Endothelial cell of umbilical vein (primary cell): Measurements from ENCODE around the gene HVCN1. TPM values are rescaled to one million over a fixed set of nuclear protein-coding genes. Genes with fewer than 3 reads are reported as not detected.

Experiments
- BruUV-seq: library from RNA; stranded (reverse); fragments of 400-500 nt; replicated peaks from 2 replicates; lab custom pipeline; 2021; lab: Mats Ljungman, UMichigan
- CTCF ChIA-PET: fragments of 300-600, 350-600 bp; sonication (Branson Sonifier 250); formaldehyde crosslinking; loops from one replicate; lab custom pipeline; 2021; ENCODE audit warnings: antibody characterized with exemption, inconsistent platforms; lab: Charles Lee
- POLR2A ChIA-PET: fragments of 300-600, 350-600 bp; sonication (Branson Sonifier 250); formaldehyde crosslinking; loops from one replicate; lab custom pipeline; 2021; ENCODE audit warnings: antibody characterized with exemption, inconsistent platforms; lab: Charles Lee
- DNase-seq: peaks from one replicate; pipeline ENCODE4 v3.0.0-alpha.2; 2011; ENCODE audit warnings: low read depth, low spot score
- FAIRE-seq: peaks from 2 replicates; lab custom pipeline; 2011; peaks lifted over from hg19 to GRCh38; lab: Jason Lieb, UNC
- H2AFZ ChIP-seq: 2 replicates; pipeline ENCODE4 v1.6.0; 2012; ENCODE audit warnings: low read depth, low read length, control low read depth, inconsistent platforms
- H3K27ac ChIP-seq: 2 replicates; pipeline ENCODE4 v1.5.1; 2011; ENCODE audit warnings: low read depth, mild to moderate bottlenecking, control low read depth, low read length, moderate library complexity; ENCODE audit not compliant: insufficient read depth
- H3K27me3 ChIP-seq, 2 experiments: 2 replicates each; pipeline versions ENCODE4 v1.6.0 to v1.6.1; 2011; ENCODE audit warnings: low read length in 2 of 2, mixed read lengths in 1 of 2; ENCODE audit not compliant: control insufficient read depth in 2 of 2, insufficient read depth in 2 of 2
- H3K36me3 ChIP-seq, 2 experiments: 2 replicates in 1 of 2; 3 replicates in 1 of 2; pipeline ENCODE4 v1.5.1; 2011; ENCODE audit warnings: low read length in 2 of 2, mild to moderate bottlenecking in 1 of 2, moderate library complexity in 1 of 2; ENCODE audit not compliant: control insufficient read depth in 2 of 2, insufficient read depth in 2 of 2; ENCODE audit errors: extremely low read depth in 1 of 2
- H3K4me1 ChIP-seq: 3 replicates; pipeline ENCODE4 v1.5.1; 2011; ENCODE audit warnings: mild to moderate bottlenecking, low read length; ENCODE audit not compliant: control insufficient read depth, insufficient read depth; ENCODE audit errors: extremely low read depth
- H3K4me2 ChIP-seq: 2 replicates; pipeline ENCODE4 v1.6.1; 2011; ENCODE audit warnings: low read length, control low read depth, mixed read lengths; ENCODE audit not compliant: insufficient read depth
- H3K4me3 ChIP-seq, 3 experiments: fragments of 200-600 bp in 1 of 3; sonication (generic), shearing (Covaris generic) in 1 of 3; replicated peaks in 1 of 3; 2 replicates each; pipeline ENCODE4 v1.5.1; 2011 to 2016; ENCODE audit warnings: control low read depth in 3 of 3, low read length in 3 of 3, mild to moderate bottlenecking in 2 of 3, inconsistent platforms in 1 of 3, low read depth in 1 of 3, moderate library complexity in 1 of 3; ENCODE audit not compliant: insufficient read depth in 1 of 3
- H3K79me2 ChIP-seq: 2 replicates; pipeline ENCODE4 v1.6.0; 2012; ENCODE audit warnings: low read length, inconsistent platforms; ENCODE audit not compliant: control insufficient read depth, insufficient read depth
- H3K9ac ChIP-seq: replicated peaks from 2 replicates; pipeline ENCODE3; 2011; ENCODE audit warnings: low read length, control low read depth; ENCODE audit not compliant: insufficient read depth; ENCODE audit errors: extremely low read depth
- H3K9me1 ChIP-seq: replicated peaks from 3 replicates; pipeline ENCODE4 v1.6.0; 2011; ENCODE audit warnings: mild to moderate bottlenecking, low read length; ENCODE audit not compliant: control insufficient read depth, insufficient read depth; ENCODE audit errors: extremely low read depth
- H3K9me3 ChIP-seq: replicated peaks from 2 replicates; pipeline ENCODE4 v1.5.1; 2012; ENCODE audit warnings: low read length, inconsistent platforms; ENCODE audit not compliant: control insufficient read depth, insufficient read depth
- H4K20me1 ChIP-seq: replicated peaks from 2 replicates; pipeline ENCODE3; 2011; ENCODE audit warnings: mild to moderate bottlenecking, low read length; ENCODE audit not compliant: control insufficient read depth, insufficient read depth; ENCODE audit errors: extremely low read depth
- EZH2 ChIP-seq: IDR thresholded peaks from 2 replicates; pipeline ENCODE4 v1.6.1; 2012; ENCODE audit warnings: borderline replicate concordance, low read depth, mild to moderate bottlenecking, moderate library complexity, low read length, inconsistent platforms; ENCODE audit not compliant: severe bottlenecking
- GATA2 ChIP-seq: IDR thresholded peaks from 2 replicates; pipeline ENCODE4 v1.7.0; 2011; ENCODE audit warnings: low read depth, mild to moderate bottlenecking, moderate library complexity, mixed read lengths, low read length; ENCODE audit not compliant: insufficient read length, insufficient read depth
- JUN ChIP-seq: IDR thresholded peaks from 2 replicates; pipeline ENCODE4 v1.6.1; 2011; ENCODE audit warnings: borderline replicate concordance, low read depth; ENCODE audit not compliant: insufficient read length, insufficient read depth
- MYC ChIP-seq: IDR thresholded peaks from one replicate; pipeline ENCODE4 v1.6.1; 2011; ENCODE audit warnings: mild to moderate bottlenecking, low read depth, low read length
- POLR2AphosphoS5 ChIP-seq: IDR thresholded peaks from 2 replicates; pipeline ENCODE4 v1.6.1; 2012; ENCODE audit warnings: low read depth, mild to moderate bottlenecking, control low read depth, low read length, moderate library complexity; ENCODE audit not compliant: insufficient read depth
- dilution Hi-C: fragments of 300-500 bp; cut with MboI; formaldehyde crosslinking; loops from one replicate; pipeline ENCODE4 v1.15.0; 2019; ENCODE audit warnings: low sequenced_read_pairs; ENCODE audit not compliant: extremely low pct_ligation_motif_present
- intact Hi-C: fragments of 100-400 bp; cut with micrococcal nuclease; formaldehyde crosslinking; loops from one replicate; pipeline ENCODE4 v1.10.0; 2022
- polyA plus RNA-seq, 4 experiments: library from polyadenylated mRNA; depleted of rRNA in 3 of 4; stranded (reverse) in 3 of 4; unstranded in 1 of 4; fragments of >200 nt; gene quantifications; 2 replicates each; pipeline versions ENCODE4 v1.2.1 to v1.2.3, GENCODE V29; 2011 to 2012; ENCODE audit warnings: missing spikeins in 1 of 4
- total RNA-seq: library from RNA; stranded (reverse); gene quantifications from 2 replicates; pipeline ENCODE4 v1.2.3, GENCODE V29; 2021
- TF ChIP-seq, protein P1 (sequence below): IDR thresholded peaks from 2 replicates; pipeline ENCODE4 v1.6.1; 2011; ENCODE audit not compliant: insufficient read depth, insufficient read length

The HVCN1 gene
- total and polyA plus RNA-seq, 2 donors (not counting 3 experiments of a cell fraction or from before 2014, with no cell fraction given), result 3.7 to 8.4 TPM

DNA sequence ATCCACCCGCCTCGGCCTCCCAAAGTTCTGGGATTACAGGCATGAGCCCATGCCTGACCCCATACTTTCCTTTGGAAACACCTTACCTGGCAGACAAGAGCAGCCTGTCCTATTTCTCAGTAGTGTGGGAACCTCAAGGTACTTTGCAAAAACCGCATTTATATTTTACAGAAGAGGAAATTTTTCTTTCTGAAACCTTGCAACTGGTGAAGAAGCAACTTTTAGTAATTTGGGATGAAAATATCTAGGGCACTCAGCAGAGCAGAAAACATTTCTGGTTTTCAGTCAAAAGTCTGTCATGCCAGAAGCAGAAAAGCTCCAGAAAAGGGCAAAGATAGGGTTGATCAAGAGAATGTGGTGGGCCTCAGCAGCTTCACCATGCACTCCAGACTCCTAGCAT lies 21.2 kb downstream of the HVCN1 start:
- FAIRE-seq (no peak), DNase-seq (no peak)
- no TSS peak for BruUV-seq
- TF ChIP-seq GATA2 (no peak), EZH2 (no peak), POLR2AphosphoS5 (no peak)
- TF ChIP-seq, protein P1, sequence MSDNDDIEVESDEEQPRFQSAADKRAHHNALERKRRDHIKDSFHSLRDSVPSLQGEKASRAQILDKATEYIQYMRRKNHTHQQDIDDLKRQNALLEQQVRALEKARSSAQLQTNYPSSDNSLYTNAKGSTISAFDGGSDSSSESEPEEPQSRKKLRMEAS, result no peak
- Histone ChIP-seq H3K4me2 (no peak overlapping the region), H3K27ac (no peak overlapping the region), H2AFZ (no peak overlapping the region), H3K9me1 (no peaks in the 10 kb centered on the region), H3K4me1 (no peaks in the 10 kb centered on the region), H3K4me3 (no peak overlapping the region), H4K20me1 (no peaks in the 10 kb centered on the region), H3K9ac (no peak overlapping the region), H3K36me3 (no peaks in the 10 kb centered on the region), H3K27me3 (no peaks in the 10 kb centered on the region), H3K79me2 (no peaks in the 10 kb centered on the region), H3K9me3 (no peaks in the 10 kb centered on the region)
- intact Hi-C loops (no loop called here), dilution Hi-C loops (no loop called here)
- ChIA-PET POLR2A (no interaction called here), CTCF (no interaction called here)

DNA sequence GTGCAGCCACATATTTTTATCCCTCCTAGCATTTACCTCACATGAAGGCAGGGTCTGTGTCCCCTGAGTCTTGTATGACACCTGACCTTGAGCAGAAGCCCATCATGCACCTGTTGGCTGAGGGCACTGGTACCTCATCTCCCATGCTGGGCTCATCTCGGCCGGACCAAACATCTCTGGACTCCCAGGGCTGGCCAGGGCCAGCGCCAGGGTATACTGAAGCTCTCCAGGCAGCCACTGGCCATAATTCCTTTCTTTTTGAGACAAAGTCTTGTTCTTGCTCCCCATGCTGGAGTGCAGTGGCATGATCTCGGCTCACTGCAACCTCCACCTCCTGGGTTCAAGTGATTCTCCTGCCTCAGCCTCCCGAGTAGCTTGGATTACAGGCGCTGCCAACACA lies 22.0 kb downstream of the HVCN1 start:
- Histone ChIP-seq H3K27ac (no peak overlapping the region), H3K36me3 (no peaks in the 10 kb centered on the region), H2AFZ (no peak overlapping the region), H3K79me2 (no peaks in the 10 kb centered on the region), H3K4me1 (no peaks in the 10 kb centered on the region), H3K4me3 (no peak overlapping the region), H3K27me3 (no peaks in the 10 kb centered on the region), H3K9me1 (no peaks in the 10 kb centered on the region), H4K20me1 (no peaks in the 10 kb centered on the region), H3K4me2 (no peak overlapping the region), H3K9ac (no peak overlapping the region), H3K9me3 (no peaks in the 10 kb centered on the region)
- POLR2A ChIA-PET, result no interaction called here
- CTCF ChIA-PET, result no interaction called here
- DNase-seq, result no peak
- dilution Hi-C loops (no loop called here), intact Hi-C loops (no loop called here)
- TF ChIP-seq JUN (no peak), MYC (no peak), EZH2 (no peak)
- no TSS peak for BruUV-seq
- FAIRE-seq, result no peak
